GM12873 (cell line): ENCODE results near the gene NEDD8.

Source experiments
- TF ChIP-seq, protein P1 (sequence below): IDR thresholded peaks from 2 replicates; pipeline ENCODE4 v1.5.1; 2012; ENCODE audit warnings: low read depth, mild to moderate bottlenecking, moderate library complexity, low read length, control low read depth; ENCODE audit not compliant: insufficient read depth; ENCODE audit errors: missing control alignments

NEDD8 gene

DNA sequence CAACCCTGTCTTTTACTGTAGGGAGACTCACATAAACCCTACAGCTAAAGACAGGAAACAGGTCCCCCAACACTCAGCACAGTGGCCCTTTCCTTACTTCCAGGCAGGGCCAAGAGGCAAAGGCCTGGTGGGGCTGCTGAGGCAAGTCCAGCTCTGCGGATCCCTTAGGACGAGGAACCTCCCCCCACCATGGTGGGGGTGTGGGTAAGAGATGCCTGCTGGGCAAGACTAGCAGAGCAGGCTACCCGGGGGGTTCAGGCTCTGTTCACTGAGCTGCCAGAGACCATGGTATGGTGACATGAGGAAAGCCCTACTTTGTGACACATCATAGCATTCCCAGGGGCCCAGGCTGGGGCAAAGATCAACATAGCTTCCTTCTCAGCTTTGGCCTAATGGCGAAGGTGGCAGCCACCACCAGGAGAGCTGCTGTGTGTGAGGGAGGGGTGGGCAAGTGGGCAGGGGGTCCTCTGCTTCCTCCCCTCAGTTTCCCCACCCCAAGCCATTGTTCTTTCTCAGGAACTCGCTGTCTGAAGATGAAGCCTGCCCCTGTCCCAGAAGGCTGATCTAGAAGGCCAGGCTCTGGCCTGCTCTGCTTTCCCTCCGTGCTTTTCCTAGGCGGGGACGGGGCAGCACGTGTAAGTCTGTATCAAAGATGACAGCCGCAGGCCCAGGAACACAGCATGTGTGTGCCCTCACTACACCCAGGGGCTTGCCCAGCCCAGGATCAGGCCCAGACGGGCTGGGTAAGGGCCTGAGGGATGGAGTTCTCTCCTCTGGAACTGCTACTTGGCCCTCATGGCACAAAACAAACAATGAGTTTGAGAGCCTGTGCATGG lies 20.3 kb upstream of the NEDD8 start:
- TF ChIP-seq, protein P1, sequence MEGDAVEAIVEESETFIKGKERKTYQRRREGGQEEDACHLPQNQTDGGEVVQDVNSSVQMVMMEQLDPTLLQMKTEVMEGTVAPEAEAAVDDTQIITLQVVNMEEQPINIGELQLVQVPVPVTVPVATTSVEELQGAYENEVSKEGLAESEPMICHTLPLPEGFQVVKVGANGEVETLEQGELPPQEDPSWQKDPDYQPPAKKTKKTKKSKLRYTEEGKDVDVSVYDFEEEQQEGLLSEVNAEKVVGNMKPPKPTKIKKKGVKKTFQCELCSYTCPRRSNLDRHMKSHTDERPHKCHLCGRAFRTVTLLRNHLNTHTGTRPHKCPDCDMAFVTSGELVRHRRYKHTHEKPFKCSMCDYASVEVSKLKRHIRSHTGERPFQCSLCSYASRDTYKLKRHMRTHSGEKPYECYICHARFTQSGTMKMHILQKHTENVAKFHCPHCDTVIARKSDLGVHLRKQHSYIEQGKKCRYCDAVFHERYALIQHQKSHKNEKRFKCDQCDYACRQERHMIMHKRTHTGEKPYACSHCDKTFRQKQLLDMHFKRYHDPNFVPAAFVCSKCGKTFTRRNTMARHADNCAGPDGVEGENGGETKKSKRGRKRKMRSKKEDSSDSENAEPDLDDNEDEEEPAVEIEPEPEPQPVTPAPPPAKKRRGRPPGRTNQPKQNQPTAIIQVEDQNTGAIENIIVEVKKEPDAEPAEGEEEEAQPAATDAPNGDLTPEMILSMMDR, result no peak

DNA sequence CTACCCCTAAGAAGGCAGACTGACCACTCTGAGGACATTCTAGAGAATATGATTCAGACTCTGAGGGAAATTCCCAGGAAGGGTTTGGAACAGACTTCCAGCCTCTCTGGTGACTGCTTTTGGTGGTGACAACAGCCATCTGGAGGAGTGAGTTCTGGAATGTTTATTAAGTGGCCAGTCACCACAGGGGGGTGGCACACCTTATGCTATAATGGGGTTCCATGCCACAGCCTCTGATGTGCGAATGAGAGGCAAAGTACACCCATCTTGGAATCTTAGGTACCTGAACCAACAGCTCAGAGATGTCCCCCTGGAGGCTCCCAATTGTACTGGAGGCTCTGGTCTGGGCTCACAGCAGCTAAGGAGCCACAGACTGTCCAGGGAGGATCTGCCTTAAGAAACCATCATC lies 19.7 kb upstream of the NEDD8 start:
- TF ChIP-seq, protein P1, result no peak

DNA sequence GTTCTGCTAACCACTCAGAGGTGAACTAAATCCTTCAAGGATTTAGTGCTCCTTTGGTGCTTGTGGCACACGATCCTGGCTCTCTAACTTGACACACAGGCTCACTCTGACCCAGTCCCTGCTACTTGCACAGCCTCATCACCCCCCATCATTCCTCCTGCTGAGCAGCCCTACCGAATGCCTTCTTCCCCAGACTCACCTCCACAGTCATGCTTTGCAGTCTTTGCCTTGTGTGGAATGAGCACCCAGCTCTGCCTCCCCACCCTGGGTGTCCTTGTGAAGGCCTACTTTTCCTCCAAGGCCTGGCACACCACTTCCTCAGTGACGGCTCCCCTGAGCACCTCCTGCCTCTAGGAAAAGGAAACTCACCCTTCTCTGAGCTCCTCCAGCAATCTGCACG lies 18.2 kb upstream of the NEDD8 start:
- TF ChIP-seq, protein P1, result no peak

DNA sequence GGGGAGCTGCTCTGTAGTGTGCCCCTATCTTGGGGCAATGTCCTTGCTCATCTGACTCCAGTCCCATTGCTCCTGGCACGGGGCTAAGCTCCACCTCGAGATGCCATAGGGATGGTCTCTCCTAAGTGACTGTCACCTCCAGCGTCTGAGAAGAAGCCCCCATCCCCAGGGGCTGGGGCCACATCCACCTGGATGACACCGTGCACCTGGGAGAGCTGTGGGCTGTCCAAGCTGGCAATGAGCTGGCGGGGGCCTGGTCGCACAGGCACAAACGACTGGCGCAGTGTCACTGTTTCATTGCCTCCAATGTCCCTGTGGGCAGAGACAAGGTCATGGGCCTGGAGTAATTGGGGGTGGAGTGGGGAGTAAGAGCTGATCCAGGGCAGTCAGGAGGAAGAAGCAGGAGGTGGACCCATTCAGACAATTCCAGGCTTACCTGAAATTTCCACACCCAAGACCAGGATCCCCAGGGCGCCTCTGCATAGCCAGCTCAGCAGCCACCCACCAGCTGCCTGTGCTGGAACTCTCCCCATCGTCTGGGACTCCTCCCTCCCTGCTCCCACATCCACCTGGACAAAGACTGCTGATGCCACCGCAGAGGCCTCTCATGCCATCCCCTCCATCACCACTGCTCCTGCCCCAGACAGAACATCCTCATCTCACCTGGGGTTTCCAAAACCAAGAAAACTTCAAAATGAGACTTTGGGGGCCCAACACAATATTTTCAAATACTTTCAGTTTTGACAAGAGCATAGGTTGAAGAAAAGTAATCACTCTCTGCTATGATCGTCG lies 17.3 kb upstream of the NEDD8 start:
- TF ChIP-seq, protein P1, result no peak

DNA sequence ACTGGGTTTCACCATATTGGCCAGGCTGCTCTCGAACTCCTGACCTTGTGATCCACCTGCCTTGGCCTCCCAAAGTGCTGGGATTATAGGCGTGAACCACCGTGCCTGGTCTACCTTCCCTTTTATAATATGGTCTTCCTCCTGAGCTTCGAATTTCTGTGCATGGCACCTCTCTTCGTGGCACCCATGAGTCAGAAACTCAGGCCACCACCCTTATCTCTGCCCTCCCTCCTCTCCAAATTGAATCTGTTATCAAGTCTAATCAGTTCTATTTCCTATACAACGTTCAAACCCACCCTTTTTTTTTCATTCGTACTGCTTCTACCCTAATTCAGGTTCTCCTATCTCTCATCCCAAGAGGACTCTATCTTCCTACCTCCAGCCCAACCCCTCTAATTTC lies 15.3 kb upstream of the NEDD8 start:
- TF ChIP-seq, protein P1, result no peak

DNA sequence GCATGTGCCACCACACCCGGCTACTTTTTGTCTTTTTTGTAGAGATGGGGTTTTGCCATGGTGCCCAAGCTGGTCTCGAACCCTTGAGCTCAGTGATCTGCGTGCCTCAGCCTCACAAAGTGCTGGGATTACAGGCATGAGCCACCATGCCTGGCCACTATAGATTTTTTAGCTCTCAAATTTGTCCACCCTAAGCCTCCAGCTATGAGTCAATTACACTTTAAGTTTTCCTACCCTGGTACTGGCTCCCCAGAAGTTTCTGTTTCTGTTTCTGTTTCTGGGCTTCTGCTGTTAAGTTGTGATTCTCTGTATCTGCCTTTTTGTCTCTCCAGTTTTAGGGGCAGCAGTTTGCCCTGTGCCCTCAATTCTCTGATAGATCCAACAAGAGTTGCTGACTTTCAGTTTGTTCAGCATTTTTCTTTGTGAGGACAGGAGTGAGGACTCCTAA lies 14.6 kb upstream of the NEDD8 start:
- TF ChIP-seq, protein P1, result no peak

DNA sequence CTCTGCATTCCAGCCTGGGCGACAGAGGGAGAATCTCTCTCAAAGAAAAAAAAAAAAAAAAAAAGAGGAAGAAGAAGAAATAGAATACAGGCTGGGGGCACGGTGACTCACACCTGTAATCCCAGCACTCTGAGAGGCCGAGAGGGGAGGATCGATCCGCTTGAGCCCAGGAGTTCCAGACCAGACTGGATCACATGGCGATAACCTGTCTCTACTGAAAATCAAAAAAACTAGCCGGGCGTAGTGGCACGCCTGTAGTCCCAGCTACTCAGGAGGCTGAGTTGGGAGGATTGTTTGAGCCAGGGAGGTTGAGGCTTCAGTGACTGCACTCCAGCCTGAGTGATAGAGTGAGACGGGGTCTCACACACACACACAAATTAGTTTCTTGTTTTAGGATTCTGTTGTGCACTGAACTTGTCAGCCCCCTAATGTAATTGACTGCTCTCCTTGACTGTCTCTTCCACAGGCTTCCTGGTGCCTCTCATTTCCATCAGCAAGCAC lies 11.2 kb upstream of the NEDD8 start:
- TF ChIP-seq, protein P1, result no peak
